Erythroblast (primary cell): ENCODE data around the gene RBFOX2.

Source experiments
- GATA1 ChIP-seq: IDR thresholded peaks from 2 replicates; pipeline ENCODE4 v1.6.1; 2011; ENCODE audit warnings: low read depth, mild to moderate bottlenecking, control low read depth, low read length, moderate library complexity
- POLR2A ChIP-seq: IDR thresholded peaks from 2 replicates; pipeline ENCODE4 v1.6.1; 2011; ENCODE audit warnings: mild to moderate bottlenecking, low read length

DNA sequence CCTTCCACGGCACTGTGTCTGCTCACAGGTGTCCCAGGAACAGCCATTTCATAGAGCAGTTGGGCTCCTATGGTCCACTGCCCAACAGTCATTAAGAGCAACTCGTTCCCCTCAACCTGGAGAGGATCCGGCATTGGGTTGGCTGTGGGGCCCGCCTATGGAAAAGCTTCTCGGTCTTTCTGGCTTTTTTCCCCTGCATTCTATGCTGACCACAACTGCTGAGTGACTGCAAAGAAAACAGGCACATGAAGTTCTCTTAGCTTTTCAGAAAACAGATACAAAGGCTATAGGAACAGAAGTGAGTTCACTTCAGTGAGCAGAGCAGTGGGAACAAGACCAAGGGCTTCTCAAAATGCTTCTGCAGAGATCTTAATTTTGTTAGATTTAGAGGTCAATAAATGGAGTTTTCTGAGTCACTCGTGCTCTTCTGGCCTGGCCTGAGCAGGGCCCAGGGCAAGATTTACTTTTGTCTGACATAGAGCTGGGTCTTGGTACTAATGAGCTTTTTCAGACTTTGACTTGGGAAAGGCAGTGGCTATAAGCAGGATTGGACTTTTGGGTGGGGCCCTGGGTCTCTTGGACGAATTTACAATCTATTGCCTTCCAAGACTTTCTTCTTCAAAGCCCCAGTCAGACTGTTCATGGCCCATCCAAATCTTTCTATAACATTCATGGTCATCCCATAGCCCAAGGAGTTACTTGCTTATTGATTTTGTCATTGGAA is 324.6 kb downstream of the RBFOX2 start:
- TF ChIP-seq POLR2A (no peak), GATA1 (no peak)
